HG03064 (cell line): ENCODE measurements around the gene SLC36A3.
"Not testable (repeated sequence)": the region's sequence is repeated elsewhere in the genome, so short reads cannot be mapped to it uniquely, and the experiment has no call there.

Experiments used
- ATAC-seq: cut with Tn5 transposase; IDR thresholded peaks from one replicate; pipeline ENCODE4 v1.9.1; 2021; ENCODE audit warnings: low read depth; ENCODE audit not compliant: unreplicated experiment

SLC36A3 gene

GRCh38 chr5:151243127-151243526 lies 60.4 kb downstream of the SLC36A3 start:
- no peak for ATAC-seq

DNA sequence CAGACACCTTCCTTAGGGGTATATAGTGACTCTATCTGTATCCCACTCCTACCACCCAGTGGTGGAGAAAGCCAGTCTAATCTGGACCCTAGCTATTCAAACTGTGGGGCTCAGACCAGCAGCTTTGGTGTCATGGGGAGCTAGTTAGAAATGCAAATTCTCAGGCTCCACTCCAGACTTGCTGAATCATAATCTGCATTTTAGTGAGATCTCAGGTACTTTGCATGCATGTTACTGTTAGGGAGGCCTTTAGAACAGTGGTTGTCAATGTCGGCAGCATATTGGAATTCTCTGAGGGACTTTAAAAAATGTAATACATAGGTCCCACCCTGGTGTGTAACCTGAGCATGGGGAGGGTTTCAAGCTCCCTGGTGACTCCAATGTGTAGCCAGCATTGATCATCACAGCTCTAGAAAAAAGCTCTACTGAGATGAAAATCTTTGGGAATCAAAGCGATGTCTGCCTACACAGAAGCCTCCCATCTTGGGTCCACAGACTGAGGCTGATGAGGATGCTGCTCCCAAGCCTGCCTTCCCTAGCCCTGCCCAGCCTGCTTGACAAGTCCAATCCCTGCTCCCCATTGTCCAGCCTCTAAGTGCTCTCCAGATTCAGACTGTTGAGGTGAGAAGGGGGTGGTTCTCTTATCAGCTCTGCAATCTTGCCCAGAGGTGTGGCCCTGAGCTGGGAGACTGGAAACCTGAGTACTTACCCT lies 62.5 kb downstream of the SLC36A3 start:
- ATAC-seq = no peak

DNA sequence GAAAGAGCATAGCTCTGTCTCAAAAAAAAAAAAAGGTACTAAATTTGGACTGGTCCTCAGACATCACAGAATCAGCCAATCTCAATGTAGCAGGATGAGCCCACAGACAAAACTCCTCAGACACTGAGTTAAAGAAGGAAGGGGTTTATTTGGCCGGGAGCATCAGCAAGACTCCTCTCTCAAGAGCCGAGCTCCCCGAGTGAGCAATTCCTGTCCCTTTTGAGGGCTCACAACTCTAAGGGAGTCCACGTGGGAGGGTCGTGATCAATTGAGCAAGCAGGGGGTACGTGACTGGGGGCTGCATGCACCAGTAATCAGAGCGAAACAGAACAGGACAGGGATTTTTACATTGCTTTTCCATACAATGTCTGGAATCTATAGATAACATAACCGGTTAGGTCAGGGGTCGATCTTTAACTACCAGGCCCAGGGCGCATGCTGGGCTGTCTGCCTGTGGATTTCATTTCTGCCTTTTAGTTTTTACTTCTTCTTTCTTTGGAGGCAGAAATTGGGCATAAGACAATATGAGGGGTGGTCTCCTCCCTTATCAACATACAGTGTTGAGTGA lies 63.2 kb downstream of the SLC36A3 start:
- not testable (repeated sequence) for ATAC-seq

GRCh38 chr5:151239237-151239861 lies 64.2 kb downstream of the SLC36A3 start:
- no peak for ATAC-seq

DNA sequence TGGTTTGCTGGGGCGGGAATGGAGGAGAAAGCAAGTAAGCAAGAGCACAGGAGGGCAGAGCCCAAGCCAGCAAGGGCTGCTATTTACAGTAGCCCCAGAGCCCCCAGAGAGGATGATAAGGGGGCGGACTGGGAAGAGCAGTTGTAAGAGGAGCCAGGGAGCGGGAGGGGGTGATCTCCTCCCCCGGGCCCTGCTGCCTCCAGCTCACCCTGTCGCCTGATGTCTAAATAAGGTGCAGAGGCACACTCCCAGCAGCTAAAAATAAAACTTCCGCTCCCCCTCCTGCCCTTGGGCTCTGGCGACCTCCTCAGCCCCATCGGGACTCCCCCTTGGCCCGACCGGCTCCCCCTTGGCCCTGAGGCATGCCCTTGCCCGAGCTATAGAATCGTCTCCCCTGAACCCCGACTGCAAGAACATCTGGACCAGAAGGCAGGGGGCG lies 65.2 kb downstream of the SLC36A3 start:
- ATAC-seq = no peak

DNA sequence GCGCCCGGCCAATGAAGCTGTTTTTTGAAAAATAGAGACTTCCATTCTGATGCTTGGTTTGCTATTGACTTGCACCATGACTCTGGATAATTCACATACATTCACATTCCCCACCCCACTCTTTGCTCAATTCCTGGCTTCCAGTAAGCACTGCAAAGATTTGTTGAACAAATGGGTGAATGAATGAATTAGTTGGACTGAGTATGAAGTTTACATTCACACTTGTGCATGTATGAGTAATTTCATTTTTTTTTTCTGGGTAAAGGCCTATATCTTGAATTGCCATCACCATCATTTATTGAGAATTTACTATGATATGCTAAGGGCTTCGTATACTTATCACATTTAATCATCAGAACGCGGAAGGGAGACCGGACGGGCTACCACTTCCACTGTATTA lies 65.9 kb downstream of the SLC36A3 start:
- no peak for ATAC-seq

DNA sequence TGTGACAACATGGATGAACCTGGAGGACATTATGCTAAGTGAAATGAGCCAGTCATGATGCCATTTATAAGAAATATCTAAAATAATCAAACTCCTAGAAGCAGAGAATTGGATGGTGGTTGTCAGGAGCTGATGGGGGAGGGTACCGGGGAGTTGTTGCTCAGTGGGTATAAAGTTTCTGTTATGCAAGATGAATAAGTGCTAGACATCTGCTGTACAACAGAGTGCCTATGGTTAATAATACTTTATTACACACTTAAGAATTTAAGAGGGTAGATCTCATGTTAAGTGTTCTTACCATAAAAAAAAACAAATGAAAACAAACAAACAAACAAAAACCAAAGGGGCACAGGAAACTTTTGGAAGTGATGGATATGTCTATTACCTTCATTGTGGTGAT lies 66.7 kb downstream of the SLC36A3 start:
- ATAC-seq = no peak

GRCh38 chr5:151235239-151235571 lies 68.4 kb downstream of the SLC36A3 start:
- not testable (repeated sequence) for ATAC-seq

GRCh38 chr5:151234476-151235238 lies 68.9 kb downstream of the SLC36A3 start:
- ATAC-seq = peak; percentile 55

GRCh38 chr5:151233616-151234085 lies 69.9 kb downstream of the SLC36A3 start:
- ATAC-seq = peak; percentile 47

- no peak for ATAC-seq
Measured at GRCh38 chr5:151231359-151231758, 72.2 kb downstream of the SLC36A3 start.

GRCh38 chr5:151230048-151230680 lies 73.4 kb downstream of the SLC36A3 start:
- ATAC-seq = no peak

GRCh38 chr5:151228986-151229385 lies 74.6 kb downstream of the SLC36A3 start:
- ATAC-seq = no peak

- ATAC-seq = no peak
Measured at GRCh38 chr5:151227918-151228447, 75.6 kb downstream of the SLC36A3 start.
